ENCODE results near the gene ZNF784.

ZNF784 gene

DNA sequence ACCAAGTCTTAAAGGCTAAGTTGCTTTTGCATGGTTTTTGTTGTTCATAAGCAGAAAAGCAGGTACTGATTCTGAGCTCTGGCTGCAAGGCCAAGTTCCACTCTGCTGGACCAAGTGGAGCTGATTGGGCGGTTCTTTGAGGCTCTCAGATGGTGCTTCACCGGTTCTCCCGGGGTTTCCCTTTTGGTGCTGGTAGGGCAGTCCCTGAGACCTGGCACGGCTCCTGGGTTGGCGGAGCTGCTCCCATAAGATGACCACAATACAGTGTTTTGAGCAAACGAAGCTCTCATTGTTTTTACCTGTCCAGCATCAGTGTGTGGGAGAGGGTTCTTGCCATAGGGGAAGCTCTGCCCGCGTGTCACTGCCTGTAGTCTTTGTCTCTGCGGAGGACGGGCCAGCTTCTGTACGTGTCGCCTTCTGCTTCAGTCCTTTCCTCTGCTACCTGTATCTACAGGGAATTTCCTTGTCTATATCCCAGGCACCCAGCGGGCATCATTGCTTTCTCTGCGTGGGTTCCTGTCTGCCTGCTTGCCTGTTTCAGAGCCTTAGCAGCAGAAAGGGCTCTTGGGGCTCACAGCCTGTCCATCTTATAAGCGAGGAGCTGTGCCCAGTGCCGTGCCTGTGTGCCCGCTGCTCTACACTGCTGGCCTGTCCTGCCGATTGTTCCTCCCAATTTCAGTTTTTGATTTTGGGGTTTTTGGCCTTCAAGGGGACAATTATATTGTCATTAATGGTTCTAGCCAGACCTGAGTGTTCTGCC is 32.8 kb upstream of the ZNF784 start:
- H3K4me3 ChIP-seq (ENCODE audit: low read depth, low read length): peak overlapping the region; percentile 73

DNA sequence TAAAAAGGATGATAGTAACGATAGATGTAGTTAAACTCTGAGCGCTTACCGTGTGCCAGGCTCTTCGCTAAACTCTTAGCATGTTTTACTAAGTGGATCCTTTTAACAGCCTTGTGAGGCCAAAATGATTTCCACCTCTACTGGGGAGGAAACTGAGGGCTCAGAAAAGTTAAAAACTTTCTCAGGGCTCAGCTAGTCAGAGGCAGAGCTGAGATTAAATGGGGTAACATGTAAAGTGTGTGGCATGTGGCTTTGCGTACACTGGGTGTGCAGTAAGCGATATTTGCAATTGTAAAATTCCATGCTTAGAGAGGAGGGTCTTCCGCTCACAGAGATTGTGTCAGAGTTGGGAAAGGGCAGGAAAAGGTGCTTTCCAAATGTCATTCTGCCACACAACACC is 32.2 kb upstream of the ZNF784 start:
- TF ChIP-seq, protein P1, sequence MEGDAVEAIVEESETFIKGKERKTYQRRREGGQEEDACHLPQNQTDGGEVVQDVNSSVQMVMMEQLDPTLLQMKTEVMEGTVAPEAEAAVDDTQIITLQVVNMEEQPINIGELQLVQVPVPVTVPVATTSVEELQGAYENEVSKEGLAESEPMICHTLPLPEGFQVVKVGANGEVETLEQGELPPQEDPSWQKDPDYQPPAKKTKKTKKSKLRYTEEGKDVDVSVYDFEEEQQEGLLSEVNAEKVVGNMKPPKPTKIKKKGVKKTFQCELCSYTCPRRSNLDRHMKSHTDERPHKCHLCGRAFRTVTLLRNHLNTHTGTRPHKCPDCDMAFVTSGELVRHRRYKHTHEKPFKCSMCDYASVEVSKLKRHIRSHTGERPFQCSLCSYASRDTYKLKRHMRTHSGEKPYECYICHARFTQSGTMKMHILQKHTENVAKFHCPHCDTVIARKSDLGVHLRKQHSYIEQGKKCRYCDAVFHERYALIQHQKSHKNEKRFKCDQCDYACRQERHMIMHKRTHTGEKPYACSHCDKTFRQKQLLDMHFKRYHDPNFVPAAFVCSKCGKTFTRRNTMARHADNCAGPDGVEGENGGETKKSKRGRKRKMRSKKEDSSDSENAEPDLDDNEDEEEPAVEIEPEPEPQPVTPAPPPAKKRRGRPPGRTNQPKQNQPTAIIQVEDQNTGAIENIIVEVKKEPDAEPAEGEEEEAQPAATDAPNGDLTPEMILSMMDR (IDR thresholded peaks at IDR 0.05; ENCODE audit: low read depth, low read length, missing control alignments): no peak
- in situ Hi-C loops (cut with HindIII; ENCODE audit: low sequenced_read_pairs): no loop called here
- DNase-seq (ENCODE audit: low read depth): no peak
- peak overlapping the region; percentile 73 for H3K4me3 ChIP-seq (ENCODE audit: low read depth, low read length)

More for the DNA sequence above, 32.8 kb upstream of the ZNF784 start:
- in situ Hi-C loops (cut with HindIII; ENCODE audit: low sequenced_read_pairs): no loop called here
- DNase-seq (ENCODE audit: low read depth): no peak
- TF ChIP-seq, protein P1 (IDR thresholded peaks at IDR 0.05; ENCODE audit: low read depth, low read length, missing control alignments): no peak

DNA sequence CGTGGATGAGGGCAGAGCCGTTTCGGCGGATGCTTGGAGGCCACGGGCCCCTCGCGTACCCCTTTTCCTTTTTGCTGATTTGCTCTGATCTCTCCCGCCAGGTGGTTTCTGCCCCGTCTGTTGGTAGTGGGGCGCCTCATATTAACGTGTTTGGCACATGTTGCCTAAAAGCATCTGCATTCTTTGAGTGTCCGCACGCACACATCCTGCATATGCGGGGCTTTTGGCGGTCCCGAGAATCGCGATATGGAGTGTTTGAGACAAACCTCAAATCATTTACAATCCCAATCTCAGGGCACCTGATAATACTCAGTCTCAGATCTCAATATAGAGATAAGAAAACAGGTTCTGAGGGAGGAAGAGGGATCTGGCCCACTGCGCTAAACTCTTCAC is 31.3 kb upstream of the ZNF784 start:
- TF ChIP-seq, protein P1 (IDR thresholded peaks at IDR 0.05; ENCODE audit: low read depth, low read length, missing control alignments): no peak
- H3K4me3 ChIP-seq (ENCODE audit: low read depth, low read length): peak overlapping the region; percentile 73
- in situ Hi-C loops (cut with HindIII; ENCODE audit: low sequenced_read_pairs): no loop called here
- no peak for DNase-seq (ENCODE audit: low read depth)

DNA sequence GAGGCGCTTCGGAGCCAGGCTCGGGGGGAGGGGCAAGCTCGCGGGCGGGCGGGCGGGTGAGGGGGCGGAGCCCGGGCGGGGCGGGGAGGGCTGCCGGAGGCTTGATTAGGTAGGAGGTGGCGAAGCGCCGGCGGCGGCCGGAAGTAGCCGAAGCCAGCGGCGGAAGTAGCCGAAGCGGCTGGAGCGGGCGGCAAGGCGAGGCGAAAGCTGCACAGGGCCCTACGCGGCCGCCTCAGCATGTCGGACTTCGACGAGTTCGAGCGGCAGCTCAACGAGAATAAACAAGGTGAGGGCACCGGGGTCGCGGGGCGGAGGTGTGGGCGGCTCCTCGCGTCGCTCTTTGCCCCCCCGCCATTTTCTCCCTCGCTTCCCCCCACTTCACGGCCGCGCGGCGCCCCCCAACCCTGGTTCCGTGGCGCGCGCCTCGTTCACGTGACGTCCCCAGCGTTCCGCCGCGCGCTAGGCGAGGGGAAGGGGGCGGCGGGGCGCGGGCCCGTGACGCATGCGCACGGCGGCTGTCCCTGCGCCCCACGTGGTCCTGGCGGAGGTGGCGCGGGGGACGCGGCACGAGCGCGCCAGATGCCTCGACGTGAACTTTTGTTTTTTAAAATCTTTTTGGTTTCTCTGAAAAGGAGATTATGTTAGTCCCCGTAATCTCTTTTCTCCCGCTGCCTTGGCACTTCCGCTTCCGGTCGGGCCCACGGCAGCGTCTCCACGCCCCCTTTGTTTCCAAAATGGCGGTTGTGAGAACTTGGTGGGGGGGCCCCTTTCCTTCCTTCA is 30.7 kb upstream of the ZNF784 start, which contains the start of gene U2AF2:
TSS of gene U2AF2 (plus strand) at position 168 of the 780 bp plus-strand sequence. CDS start at position 238, 70 bp downstream.
- in situ Hi-C loops (cut with HindIII; ENCODE audit: low sequenced_read_pairs): no loop called here
- TF ChIP-seq, protein P1 (IDR thresholded peaks at IDR 0.05; ENCODE audit: low read depth, low read length, missing control alignments): no peak
- peak within 1 kb of the TSS; percentile 73 for H3K4me3 ChIP-seq (ENCODE audit: low read depth, low read length)
- DNase-seq (ENCODE audit: low read depth): no peak

DNA sequence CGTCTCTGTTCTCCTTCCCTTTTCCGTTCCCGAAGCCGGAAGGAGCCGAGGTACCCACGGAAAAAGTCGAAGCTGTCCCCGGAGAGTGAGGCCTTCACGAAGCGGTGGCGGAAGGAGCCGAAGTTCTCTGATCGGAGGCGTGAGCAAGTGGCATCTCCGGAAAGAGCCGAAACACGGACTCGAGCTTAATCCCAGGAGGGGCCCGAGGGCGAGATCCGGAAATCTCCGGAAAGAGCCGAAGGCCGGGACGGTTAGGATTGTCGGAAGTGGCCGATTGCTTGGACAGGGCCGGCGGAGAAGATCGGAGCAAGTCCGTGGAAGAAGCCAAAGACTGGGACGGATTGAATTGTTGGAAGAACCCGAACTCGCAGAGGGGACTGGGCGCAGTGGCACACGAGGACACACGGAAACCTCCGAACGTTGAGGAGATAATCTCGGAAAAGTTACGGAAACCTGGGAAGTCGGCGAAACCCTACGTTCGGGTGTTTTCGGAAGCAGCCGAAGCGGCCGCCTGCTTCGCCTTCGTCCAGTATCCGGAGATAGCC is 30.0 kb upstream of the ZNF784 start:
- in situ Hi-C loops (cut with HindIII; ENCODE audit: low sequenced_read_pairs): no loop called here
- peak overlapping the region; percentile 73 for H3K4me3 ChIP-seq (ENCODE audit: low read depth, low read length)
- TF ChIP-seq, protein P1 (IDR thresholded peaks at IDR 0.05; ENCODE audit: low read depth, low read length, missing control alignments): no peak
- DNase-seq (ENCODE audit: low read depth): peak; percentile 99

DNA sequence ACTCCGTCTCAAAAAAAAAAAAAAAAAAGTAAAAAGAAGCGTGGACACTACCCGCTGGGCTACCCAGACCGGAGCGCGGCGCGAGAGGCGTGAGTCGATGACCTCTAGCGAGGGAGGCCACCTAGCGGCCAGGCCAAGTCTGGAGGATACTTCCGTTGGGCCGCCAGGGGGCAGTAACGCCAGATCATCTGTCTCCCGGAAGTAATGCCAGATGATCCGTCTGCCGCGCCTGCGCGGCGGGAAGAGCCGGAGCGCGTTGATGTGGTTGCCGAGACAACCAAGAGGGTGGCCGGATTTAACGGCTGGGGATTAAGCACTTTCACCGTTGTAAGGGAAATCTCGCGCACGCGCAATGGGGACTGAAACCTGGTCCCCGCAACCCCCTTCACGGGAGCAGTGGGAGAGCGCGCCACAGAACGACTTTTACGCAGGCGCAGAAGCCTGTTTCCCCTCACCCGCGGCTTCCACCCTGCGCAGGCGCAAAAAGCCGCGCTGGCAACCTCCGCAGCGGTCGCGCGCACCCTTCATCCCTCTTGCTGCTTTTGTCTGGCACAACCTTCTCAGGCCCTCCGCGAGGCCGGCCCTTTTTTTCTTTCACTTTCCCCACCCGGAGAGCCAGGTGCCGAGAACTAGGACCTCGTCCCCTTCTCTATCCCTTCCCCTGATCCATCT is 29.4 kb upstream of the ZNF784 start:
- in situ Hi-C loops (cut with HindIII; ENCODE audit: low sequenced_read_pairs): no loop called here
- DNase-seq (ENCODE audit: low read depth): peak; percentile 98

More for the DNA sequence above, 29.4 kb upstream of the ZNF784 start:
- H3K4me3 ChIP-seq (ENCODE audit: low read depth, low read length): peak overlapping the region; percentile 73
- TF ChIP-seq, protein P1 (IDR thresholded peaks at IDR 0.05; ENCODE audit: low read depth, low read length, missing control alignments): peak; percentile 100

Data from astrocyte of the cerebellum (primary cell).